HepG2 (cell line): Measurements from ENCODE around the gene ASL. TPM values are rescaled to one million over a fixed set of nuclear protein-coding genes. Genes with fewer than 3 reads are reported as not detected.

Source experiments
- ARNT ChIP-seq: fragments of 450-650 bp; IDR thresholded peaks from 2 replicates; pipeline ENCODE4 v1.6.1; 2017
- FOXA3 ChIP-seq: IDR thresholded peaks from 2 replicates; pipeline ENCODE4 v1.6.1; 2016; ENCODE audit warnings: missing genetic modification reagents, missing compliant biosample characterization
- IRF1 ChIP-seq: sonication (generic); formaldehyde crosslinking; IDR thresholded peaks from 2 replicates; pipeline ENCODE4 v1.4.0; 2020; ENCODE audit warnings: low read depth, mild to moderate bottlenecking, missing genetic modification reagents
- MAF1 ChIP-seq: sonication (generic); formaldehyde crosslinking; IDR thresholded peaks from 2 replicates; pipeline ENCODE4 v1.5.0; 2020; ENCODE audit warnings: missing genetic modification reagents, borderline replicate concordance
- NFYC ChIP-seq: IDR thresholded peaks from 2 replicates; pipeline ENCODE4 v1.6.1; 2016; ENCODE audit warnings: missing genetic modification reagents, missing compliant biosample characterization
- NR2C2 ChIP-seq: sonication (generic); formaldehyde crosslinking; IDR thresholded peaks from 2 replicates; pipeline ENCODE4 v1.4.0; 2020; ENCODE audit warnings: missing genetic modification reagents, mild to moderate bottlenecking, moderate library complexity, borderline replicate concordance
- REST ChIP-seq, 2 experiments: IDR thresholded peaks; 2 replicates each; pipeline ENCODE4 v1.6.1; 2011 to 2012; ENCODE audit warnings: low read length in 2 of 2, borderline replicate concordance in 1 of 2, low read depth in 1 of 2, mild to moderate bottlenecking in 1 of 2, moderate library complexity in 1 of 2
- RFXANK ChIP-seq: IDR thresholded peaks from 2 replicates; pipeline ENCODE4 v1.6.1; 2016
- RXRA ChIP-seq: sonication (generic); formaldehyde crosslinking; IDR thresholded peaks from 2 replicates; pipeline ENCODE4 v1.5.1; 2020; ENCODE audit warnings: missing genetic modification reagents
- SMARCE1 ChIP-seq: fragments of 450-650 bp; IDR thresholded peaks from 2 replicates; pipeline ENCODE4 v1.6.1; 2017; ENCODE audit warnings: borderline replicate concordance
- ZBTB3 ChIP-seq: sonication (generic); formaldehyde crosslinking; IDR thresholded peaks from 2 replicates; pipeline ENCODE4 v1.4.0; 2020; ENCODE audit warnings: low read depth, mild to moderate bottlenecking, moderate library complexity, missing genetic modification reagents, borderline replicate concordance
- ZNF136 ChIP-seq: sonication (generic); formaldehyde crosslinking; IDR thresholded peaks from 2 replicates; pipeline ENCODE4 v1.8.1; 2022; ENCODE audit warnings: low read depth, mild to moderate bottlenecking, moderate library complexity, missing genetic modification reagents
- ZNF142 ChIP-seq: sonication (generic); formaldehyde crosslinking; IDR thresholded peaks from 2 replicates; pipeline ENCODE4 v1.4.0; 2020; ENCODE audit warnings: missing genetic modification reagents
- ZNF260 ChIP-seq: sonication (generic); formaldehyde crosslinking; IDR thresholded peaks from 2 replicates; pipeline ENCODE4 v1.4.0; 2020; ENCODE audit warnings: missing genetic modification reagents, low read depth, mild to moderate bottlenecking, borderline replicate concordance
- ZNF414 ChIP-seq: sonication (generic); formaldehyde crosslinking; IDR thresholded peaks from 2 replicates; pipeline ENCODE4 v1.5.0; 2020; ENCODE audit warnings: missing genetic modification reagents
- ZNF430 ChIP-seq: sonication (generic); formaldehyde crosslinking; IDR thresholded peaks from 2 replicates; pipeline ENCODE4 v1.9.0; 2021; ENCODE audit warnings: mild to moderate bottlenecking, missing genetic modification reagents
- ZNF569 ChIP-seq: sonication (generic); formaldehyde crosslinking; IDR thresholded peaks from 2 replicates; pipeline ENCODE4 v1.5.0; 2020; ENCODE audit warnings: mild to moderate bottlenecking, missing genetic modification reagents, moderate library complexity, borderline replicate concordance
- ZNF577 ChIP-seq: sonication (generic); formaldehyde crosslinking; IDR thresholded peaks from 2 replicates; pipeline ENCODE4 v1.4.0; 2020; ENCODE audit warnings: mild to moderate bottlenecking, low read depth, missing genetic modification reagents, borderline replicate concordance
- ZNF598 ChIP-seq: sonication (generic); formaldehyde crosslinking; IDR thresholded peaks from 2 replicates; pipeline ENCODE4 v1.5.1; 2020; ENCODE audit warnings: mild to moderate bottlenecking, missing genetic modification reagents, borderline replicate concordance
- ZNF709 ChIP-seq: sonication (generic); formaldehyde crosslinking; IDR thresholded peaks from 2 replicates; pipeline ENCODE4 v1.5.0; 2020; ENCODE audit warnings: mild to moderate bottlenecking, missing genetic modification reagents
- ZNF737 ChIP-seq: sonication (generic); formaldehyde crosslinking; IDR thresholded peaks from 2 replicates; pipeline ENCODE4 v1.5.0; 2020; ENCODE audit warnings: missing genetic modification reagents, mild to moderate bottlenecking, borderline replicate concordance
- polyA plus RNA-seq, 8 experiments: library from polyadenylated mRNA; depleted of rRNA in 3 of 8; stranded (reverse) in 7 of 8; unstranded in 1 of 8; fragments of >200 nt; fragmentation: Illumina TruSeq in 4 of 8; extraction: Trizol in 4 of 8; gene quantifications; 2 replicates each; pipeline versions ENCODE4 v1.2.1 to v1.2.3, GENCODE V29; 2011 to 2016; ENCODE audit warnings: low read depth in 4 of 8, missing spikeins in 1 of 8, mixed read lengths in 1 of 8; ENCODE audit not compliant: insufficient read depth in 1 of 8
- total RNA-seq, 5 experiments: library from RNA; depleted of rRNA; stranded (reverse); fragments of >200 nt; fragmentation: Illumina TruSeq; extraction: Trizol; gene quantifications; 2 replicates each; pipeline ENCODE4 v1.2.3, GENCODE V29; 2016; ENCODE audit warnings: low read depth in 1 of 5

ASL gene
- total and polyA plus RNA-seq, 2 of the 13 experiments (the other 11 are each of a cell fraction or from before 2014, with no cell fraction given): 71.4 to 96.5 TPM

- no peak for TF ChIP-seq ZNF709
- TF ChIP-seq ZNF260 (CRISPR knock-in tag): no peak
- no peak for TF ChIP-seq ZNF414 (CRISPR knock-in tag)
- TF ChIP-seq RXRA (CRISPR knock-in tag): peak; percentile 65; the same call in 1 of the 2 replicates
- TF ChIP-seq ZNF577 (CRISPR knock-in tag): no peak
- TF ChIP-seq ZNF737 (CRISPR knock-in tag): no peak
- TF ChIP-seq ZNF598 (CRISPR knock-in tag): no peak
- TF ChIP-seq ZNF569 (CRISPR knock-in tag): no peak
- no peak for TF ChIP-seq SMARCE1
- TF ChIP-seq ZNF430 (CRISPR knock-in tag): no peak
- no peak for TF ChIP-seq NFYC (CRISPR knock-in tag)
- TF ChIP-seq ZBTB3: no peak; the same call in 1 of the 2 replicates
- TF ChIP-seq REST (IDR thresholded peaks at IDR 0.05; ENCODE audit: borderline replicate concordance in 1 of 2, low read depth in 1 of 2, low read length in 2 of 2): no peak
- TF ChIP-seq RFXANK (CRISPR knock-in tag): no peak
- no peak for TF ChIP-seq ZNF136 (CRISPR knock-in tag)
- no peak for TF ChIP-seq IRF1 (CRISPR knock-in tag)
- no peak for TF ChIP-seq ZNF142 (CRISPR knock-in tag)
- peak; percentile 94 for TF ChIP-seq FOXA3 (CRISPR knock-in tag)
- TF ChIP-seq ARNT: no peak
- no peak for TF ChIP-seq MAF1
- TF ChIP-seq NR2C2 (CRISPR knock-in tag): no peak; the same call in 1 of the 2 replicates
These were observed 67.4 kb downstream of the ASL start (continued) for GRCh38 chr7:66142996-66143395.
